Fibroblast of lung (primary cell): Measurements from ENCODE around the gene PPP1R1B. TPM values are rescaled to one million over a fixed set of nuclear protein-coding genes. Genes with fewer than 3 reads are reported as not detected.

Experiments
- DNase-seq, 2 donors: peaks; one replicate each; pipeline versions ENCODE4 v3.0.0 to v3.0.0-alpha.2; 2010; ENCODE audit warnings: low read depth in 2 of 2
- H2AFZ ChIP-seq: 2 replicates; pipeline ENCODE4 v1.5.1; 2012; ENCODE audit warnings: low read length, control low read depth, inconsistent platforms
- H3K27ac ChIP-seq: 2 replicates; pipeline ENCODE4 v1.5.1; 2011; ENCODE audit warnings: low read length, control low read depth; ENCODE audit not compliant: insufficient read depth
- H3K27me3 ChIP-seq: 2 replicates; pipeline ENCODE4 v1.5.1; 2011; ENCODE audit warnings: mild to moderate bottlenecking, low read length; ENCODE audit not compliant: control insufficient read depth, insufficient read depth
- H3K36me3 ChIP-seq: 2 replicates; pipeline ENCODE4 v1.5.1; 2011; ENCODE audit warnings: low read length; ENCODE audit not compliant: control insufficient read depth, insufficient read depth
- H3K4me1 ChIP-seq: 2 replicates; pipeline ENCODE4 v1.5.1; 2011; ENCODE audit warnings: low read length; ENCODE audit not compliant: control insufficient read depth, insufficient read depth; ENCODE audit errors: extremely low read depth
- H3K4me2 ChIP-seq: 2 replicates; pipeline ENCODE4 v1.5.1; 2011; ENCODE audit warnings: low read length, control low read depth; ENCODE audit not compliant: insufficient read depth; ENCODE audit errors: extremely low read depth
- H3K4me3 ChIP-seq, 4 experiments: fragments of 200-600 bp in 1 of 4; sonication (generic) in 1 of 4; replicated peaks in 1 of 4; 2 replicates each; pipeline ENCODE4 v1.5.1; 2011 to 2016; ENCODE audit warnings: low read length in 4 of 4, low read depth in 3 of 4, mild to moderate bottlenecking in 3 of 4, control low read depth in 2 of 4, inconsistent platforms in 1 of 4, mixed read lengths in 1 of 4; ENCODE audit not compliant: insufficient read depth in 1 of 4; ENCODE audit errors: control extremely low read depth in 1 of 4
- H3K79me2 ChIP-seq: 2 replicates; pipeline ENCODE4 v1.5.1; 2012; ENCODE audit warnings: mild to moderate bottlenecking, low read length, inconsistent platforms; ENCODE audit not compliant: control insufficient read depth, insufficient read depth
- H3K9ac ChIP-seq: 2 replicates; pipeline ENCODE4 v1.5.1; 2011; ENCODE audit warnings: mild to moderate bottlenecking, low read length, control low read depth; ENCODE audit not compliant: insufficient read depth
- H3K9me3 ChIP-seq: 2 replicates; pipeline ENCODE4 v1.5.1; 2012; ENCODE audit warnings: low read depth, low read length; ENCODE audit not compliant: control insufficient read depth, insufficient read depth
- H4K20me1 ChIP-seq: 2 replicates; pipeline ENCODE4 v1.5.1; 2011; ENCODE audit warnings: low read length; ENCODE audit not compliant: control insufficient read depth, insufficient read depth; ENCODE audit errors: extremely low read depth
- CTCF ChIP-seq, 2 donors: IDR thresholded peaks in 1 of 2; conservative IDR thresholded peaks in 1 of 2; 1 replicate in 1 of 2; 2 replicates in 1 of 2; pipeline ENCODE4 v1.5.1; 2011 to 2012; ENCODE audit warnings: low read length in 2 of 2, control low read depth in 1 of 2, inconsistent platforms in 1 of 2, low read depth in 1 of 2, mild to moderate bottlenecking in 1 of 2
- EZH2 ChIP-seq: IDR thresholded peaks from 2 replicates; pipeline ENCODE4 v1.5.1; 2012; ENCODE audit warnings: low read length, control low read depth, mild to moderate bottlenecking; ENCODE audit errors: missing control alignments
- polyA plus RNA-seq, 2 donors: library from polyadenylated mRNA; depleted of rRNA in 1 of 2; stranded (reverse) in 1 of 2; unstranded in 1 of 2; fragments of >200 nt; gene quantifications; 2 replicates each; pipeline ENCODE4 v1.2.1, GENCODE V29; 2011 to 2012; ENCODE audit warnings: missing spikeins in 1 of 2
- total RNA-seq: library from RNA; depleted of rRNA; stranded (reverse); fragments of >200 nt; gene quantifications from 2 replicates; pipeline ENCODE4 v1.2.1, GENCODE V29; 2014

The PPP1R1B gene
- total and polyA plus RNA-seq, 2 donors (not counting 1 experiment from before 2014, with no cell fraction given) = under 0.01 to 0.05 TPM

- Histone ChIP-seq H3K4me3 (no peak overlapping the region), H4K20me1 (no peaks in the 10 kb centered on the region), H2AFZ (no peak overlapping the region), H3K27ac (no peak overlapping the region), H3K9me3 (no peaks in the 10 kb centered on the region), H3K4me2 (no peak overlapping the region), H3K9ac (no peak overlapping the region), H3K27me3 (peaks cover 15% of the 10 kb centered on the region), H3K36me3 (no peaks in the 10 kb centered on the region), H3K79me2 (no peaks in the 10 kb centered on the region), H3K4me1 (no peaks in the 10 kb centered on the region)
- no peak for TF ChIP-seq EZH2
- no peak for DNase-seq
These were observed 48.1 kb downstream of the PPP1R1B start for GRCh38 chr17:39674702-39675389.

- Histone ChIP-seq H3K4me2 (no peak overlapping the region), H3K9me3 (no peaks in the 10 kb centered on the region), H4K20me1 (no peaks in the 10 kb centered on the region), H3K79me2 (no peaks in the 10 kb centered on the region), H3K4me1 (no peaks in the 10 kb centered on the region), H3K9ac (no peak overlapping the region), H2AFZ (no peak overlapping the region), H3K27ac (no peak overlapping the region), H3K27me3 (peaks cover 14% of the 10 kb centered on the region), H3K4me3 (no peak overlapping the region), H3K36me3 (no peaks in the 10 kb centered on the region)
- no peak for DNase-seq
- TF ChIP-seq EZH2 = no peak
- TF ChIP-seq CTCF (conservative IDR thresholded peaks at IDR 0.05 in 1 of 2, IDR thresholded peaks at IDR 0.05 in 1 of 2; ENCODE audit: low read depth in 1 of 2, low read length in 2 of 2) = no peak
These were observed 48.8 kb downstream of the PPP1R1B start for GRCh38 chr17:39675390-39676082.

- Histone ChIP-seq H3K9me3 (no peaks in the 10 kb centered on the region), H3K4me1 (no peaks in the 10 kb centered on the region), H3K36me3 (no peaks in the 10 kb centered on the region), H3K4me2 (no peak overlapping the region), H3K9ac (no peak overlapping the region), H2AFZ (no peak overlapping the region), H3K27me3 (peaks cover 6% of the 10 kb centered on the region), H3K4me3 (no peak overlapping the region), H3K27ac (no peak overlapping the region), H4K20me1 (no peaks in the 10 kb centered on the region), H3K79me2 (no peaks in the 10 kb centered on the region)
- DNase-seq = no peak
- TF ChIP-seq CTCF (conservative IDR thresholded peaks at IDR 0.05 in 1 of 2, IDR thresholded peaks at IDR 0.05 in 1 of 2; ENCODE audit: low read depth in 1 of 2, low read length in 2 of 2) (no peak), EZH2 (no peak)
These were observed 49.6 kb downstream of the PPP1R1B start for GRCh38 chr17:39676198-39676819.
